CD14-positive monocyte (primary cell): ENCODE results near the gene DHFR. TPM values are rescaled to one million over a fixed set of nuclear protein-coding genes. Genes with fewer than 3 reads are reported as not detected.

Experiments
- DNase-seq, 3 donors: peaks; one replicate each; pipeline ENCODE4 v3.0.0-alpha.2; 2011 to 2022
- H2AFZ ChIP-seq: 2 replicates; pipeline ENCODE4 v1.6.0; 2012; ENCODE audit warnings: mild to moderate bottlenecking, low read depth, low read length, inconsistent platforms; ENCODE audit not compliant: insufficient read depth, poor library complexity, severe bottlenecking
- H3K27ac ChIP-seq, 2 donors: 1 replicate in 1 of 2; 2 replicates in 1 of 2; pipeline ENCODE4 v1.5.1; 2012 to 2013; ENCODE audit warnings: low read length in 2 of 2, control low read depth in 1 of 2, inconsistent platforms in 1 of 2, low read depth in 1 of 2, mild to moderate bottlenecking in 1 of 2
- H3K27me3 ChIP-seq, 2 donors: one replicate each; pipeline versions ENCODE4 v1.6.0 to v1.6.1; 2011 to 2013; ENCODE audit warnings: low read length in 2 of 2; ENCODE audit not compliant: control insufficient read depth in 2 of 2, insufficient read depth in 2 of 2
- H3K36me3 ChIP-seq, 2 donors: replicated peaks in 1 of 2; 1 replicate in 1 of 2; 2 replicates in 1 of 2; pipeline versions ENCODE4 v1.5.1 to v1.6.1; 2012 to 2013; ENCODE audit warnings: low read length in 2 of 2, control low read depth in 1 of 2, inconsistent platforms in 1 of 2, mild to moderate bottlenecking in 1 of 2; ENCODE audit not compliant: insufficient read depth in 2 of 2, control insufficient read depth in 1 of 2
- H3K4me1 ChIP-seq, 2 donors: 1 replicate in 1 of 2; 2 replicates in 1 of 2; pipeline versions ENCODE4 v1.5.1 to v1.6.1; 2012 to 2013; ENCODE audit warnings: low read length in 2 of 2, control low read depth in 1 of 2, inconsistent platforms in 1 of 2, mild to moderate bottlenecking in 1 of 2, moderate library complexity in 1 of 2; ENCODE audit not compliant: insufficient read depth in 2 of 2, control insufficient read depth in 1 of 2
- H3K4me2 ChIP-seq: replicated peaks from 2 replicates; pipeline ENCODE3; 2012; ENCODE audit warnings: low read length, moderate library complexity, mild to moderate bottlenecking; ENCODE audit not compliant: poor library complexity, severe bottlenecking; ENCODE audit errors: extremely low read depth
- H3K4me3 ChIP-seq, 3 experiments: fragments of 200-600 bp in 1 of 3; sonication (generic) in 1 of 3; replicated peaks in 1 of 3; 1 replicate in 2 of 3; 2 replicates in 1 of 3; pipeline ENCODE4 v1.5.1; 2011 to 2013; ENCODE audit warnings: low read length in 3 of 3, mild to moderate bottlenecking in 3 of 3, control low read depth in 2 of 3, low read depth in 2 of 3, inconsistent platforms in 1 of 3, moderate library complexity in 1 of 3
- H3K79me2 ChIP-seq: 2 replicates; pipeline ENCODE4 v1.6.0; 2012; ENCODE audit warnings: mild to moderate bottlenecking, control low read depth, inconsistent platforms, low read length, moderate library complexity; ENCODE audit not compliant: insufficient read depth
- H3K9ac ChIP-seq: 2 replicates; pipeline ENCODE4 v1.6.0; 2017; ENCODE audit warnings: low read length, mild to moderate bottlenecking; ENCODE audit not compliant: insufficient read depth, poor library complexity, severe bottlenecking
- H3K9me3 ChIP-seq, 2 donors: replicated peaks in 1 of 2; 1 replicate in 1 of 2; 2 replicates in 1 of 2; pipeline versions ENCODE4 v1.5.1 to v1.6.1; 2012 to 2013; ENCODE audit warnings: low read length in 2 of 2, control low read depth in 1 of 2; ENCODE audit not compliant: control insufficient read depth in 1 of 2, insufficient read depth in 1 of 2
- H4K20me1 ChIP-seq: 2 replicates; pipeline ENCODE4 v1.6.0; 2012; ENCODE audit warnings: mild to moderate bottlenecking, low read length, control low read depth, moderate library complexity; ENCODE audit not compliant: insufficient read depth
- H3K27ac Mint-ChIP-seq, 7 donors: one replicate each; pipeline ENCODE4 v1.8.0; 2020; ENCODE audit warnings: mild to moderate bottlenecking in 7 of 7, mixed read lengths in 7 of 7, moderate library complexity in 6 of 7, inconsistent platforms in 2 of 7
- H3K27me3 Mint-ChIP-seq, 3 donors: one replicate each; pipeline ENCODE4 v1.8.0; 2021 to 2022; ENCODE audit warnings: low read depth in 3 of 3, mild to moderate bottlenecking in 3 of 3, mixed read lengths in 3 of 3, moderate library complexity in 3 of 3, inconsistent platforms in 1 of 3
- H3K36me3 Mint-ChIP-seq, 2 donors: one replicate each; pipeline ENCODE4 v1.8.0; 2020; ENCODE audit warnings: mixed read lengths in 2 of 2, inconsistent platforms in 1 of 2, mild to moderate bottlenecking in 1 of 2
- H3K4me1 Mint-ChIP-seq: one replicate; pipeline ENCODE4 v1.8.0; 2020; ENCODE audit warnings: mild to moderate bottlenecking, mixed read lengths
- H3K4me3 Mint-ChIP-seq, 2 donors: one replicate each; pipeline ENCODE4 v1.8.0; 2020; ENCODE audit warnings: mild to moderate bottlenecking in 2 of 2, mixed read lengths in 2 of 2, moderate library complexity in 1 of 2
- H3K9me3 Mint-ChIP-seq, 7 donors: one replicate each; pipeline ENCODE4 v1.8.0; 2020 to 2022; ENCODE audit warnings: mixed read lengths in 7 of 7, mild to moderate bottlenecking in 6 of 7, moderate library complexity in 6 of 7, inconsistent platforms in 2 of 7
- WGBS: methylation state at CpG from one replicate; pipeline ENCODE4 v1.1.5; 2013; ENCODE audit warnings: missing lambda C conversion rate; ENCODE audit not compliant: insufficient coverage; 5-methylcytosine and 5-hydroxymethylcytosine counted together
- intact Hi-C, 2 donors: fragments of 100-400 bp; cut with micrococcal nuclease; formaldehyde crosslinking; loops; one replicate each; pipeline versions ENCODE4 v1.15.0 to v1.15.1; 2023
- polyA plus RNA-seq, 3 donors: library from polyadenylated mRNA; depleted of rRNA in 1 of 3; unstranded in 2 of 3; stranded (reverse) in 1 of 3; fragments of 300-500 nt in 2 of 3; fragments of >200 nt in 1 of 3; fragmentation: Illumina TruSeq in 2 of 3; gene quantifications; 1 replicate in 2 of 3; 2 replicates in 1 of 3; pipeline ENCODE4 v1.2.3, GENCODE V29; 2012 to 2021
- TF ChIP-seq, protein P1 (sequence below): fragments of 200-600 bp; IDR thresholded peaks from one replicate; pipeline ENCODE4 v1.8.0; 2022; ENCODE audit warnings: antibody characterized with exemption, mild to moderate bottlenecking

DHFR gene
- polyA plus RNA-seq, 3 donors, result 0.75 to 2.9 (median 1.1) TPM

DNA sequence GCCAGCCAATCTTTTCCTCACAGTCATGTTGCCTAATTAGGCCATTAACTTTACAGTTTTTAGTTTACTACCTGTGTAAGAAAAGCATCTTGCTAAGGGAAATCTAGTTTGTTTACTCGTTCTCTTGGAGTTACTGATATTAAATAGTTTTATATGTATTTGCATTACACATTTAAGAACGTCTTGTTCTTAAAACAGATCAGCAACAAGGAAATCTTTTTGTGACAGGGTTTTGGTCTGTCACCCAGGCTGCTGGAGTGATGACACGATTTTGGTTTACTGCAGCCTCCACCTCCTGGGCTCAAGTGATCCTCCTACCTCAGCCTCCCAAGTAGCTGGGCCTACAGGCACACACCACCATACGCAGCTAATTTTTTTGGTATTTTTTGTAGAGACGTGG is 29.6 kb downstream of the DHFR start:
- H3K36me3 Mint-ChIP-seq, result peaks cover 8 to 13% of the 10 kb centered on the region in 2 donors
- peaks cover under 1 to 8% (median 6%) of the 10 kb centered on the region in 7 donors for H3K9me3 Mint-ChIP-seq
- H3K4me1 Mint-ChIP-seq, result peaks cover 45% of the 10 kb centered on the region

DNA sequence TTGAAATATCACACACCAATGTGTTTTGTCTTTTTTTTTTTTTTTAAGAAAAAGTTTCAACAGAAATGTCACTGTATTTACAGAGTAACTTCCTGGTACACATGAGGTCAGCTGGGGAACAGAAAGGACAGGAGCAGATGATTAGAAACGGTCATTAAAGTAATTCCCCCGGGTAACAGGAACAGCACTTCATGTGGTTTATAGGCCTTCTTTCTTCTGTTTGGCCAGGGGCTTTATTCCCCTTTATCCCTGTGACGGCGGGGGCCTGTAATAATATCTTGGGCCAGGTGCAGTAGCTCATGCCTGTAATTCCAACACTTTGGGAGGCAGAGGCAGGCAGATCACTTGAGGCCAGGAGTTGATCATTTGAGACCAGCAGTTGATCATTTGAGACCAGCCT is 30.8 kb downstream of the DHFR start:
- Histone ChIP-seq H3K9me3 (no peaks in the 10 kb centered on the region), H3K27me3 (no peaks in the 10 kb centered on the region), H3K79me2 (no peaks in the 10 kb centered on the region), H3K4me1 (peaks cover 41 to 55% of the 10 kb centered on the region in 2 donors), H3K27ac (peak overlapping the region; percentile 64 to 77), H4K20me1 (no peaks in the 10 kb centered on the region), H3K36me3 (no peaks in the 10 kb centered on the region), H3K4me3 (no peak overlapping the region), H3K4me2 (peak overlapping the region; percentile 33), H3K9ac (no peak overlapping the region), H2AFZ (peak overlapping the region; percentile 56)
- Mint-ChIP-seq H3K4me3 (no peak overlapping the region), H3K36me3 (peaks cover 11 to 13% of the 10 kb centered on the region in 2 donors), H3K27me3 (peaks cover 0 to 3% (median 0%) of the 10 kb centered on the region in 3 donors), H3K4me1 (peaks cover 36% of the 10 kb centered on the region), H3K9me3 (peaks cover 0 to 8% (median 6%) of the 10 kb centered on the region in 7 donors), H3K27ac (peak overlapping the region; percentile 35 to 89 (median 68))
- intact Hi-C loops, result no loop called here
- TF ChIP-seq, protein P1, sequence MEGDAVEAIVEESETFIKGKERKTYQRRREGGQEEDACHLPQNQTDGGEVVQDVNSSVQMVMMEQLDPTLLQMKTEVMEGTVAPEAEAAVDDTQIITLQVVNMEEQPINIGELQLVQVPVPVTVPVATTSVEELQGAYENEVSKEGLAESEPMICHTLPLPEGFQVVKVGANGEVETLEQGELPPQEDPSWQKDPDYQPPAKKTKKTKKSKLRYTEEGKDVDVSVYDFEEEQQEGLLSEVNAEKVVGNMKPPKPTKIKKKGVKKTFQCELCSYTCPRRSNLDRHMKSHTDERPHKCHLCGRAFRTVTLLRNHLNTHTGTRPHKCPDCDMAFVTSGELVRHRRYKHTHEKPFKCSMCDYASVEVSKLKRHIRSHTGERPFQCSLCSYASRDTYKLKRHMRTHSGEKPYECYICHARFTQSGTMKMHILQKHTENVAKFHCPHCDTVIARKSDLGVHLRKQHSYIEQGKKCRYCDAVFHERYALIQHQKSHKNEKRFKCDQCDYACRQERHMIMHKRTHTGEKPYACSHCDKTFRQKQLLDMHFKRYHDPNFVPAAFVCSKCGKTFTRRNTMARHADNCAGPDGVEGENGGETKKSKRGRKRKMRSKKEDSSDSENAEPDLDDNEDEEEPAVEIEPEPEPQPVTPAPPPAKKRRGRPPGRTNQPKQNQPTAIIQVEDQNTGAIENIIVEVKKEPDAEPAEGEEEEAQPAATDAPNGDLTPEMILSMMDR, result no peak
- 27% methylated on average over 4 of the region's 4 CpGs for WGBS
- DNase-seq, result peak in 2 of 3 donors; percentile 25 to 30

More for the DNA sequence above, 29.6 kb downstream of the DHFR start:
- H3K36me3 ChIP-seq, result no peaks in the 10 kb centered on the region
- Mint-ChIP-seq H3K27ac (no peak overlapping the region), H3K27me3 (peaks cover 0 to 3% (median 0%) of the 10 kb centered on the region in 3 donors), H3K4me3 (no peak overlapping the region)
- intact Hi-C loops, result no loop called here
- DNase-seq, result no peak
- no peak overlapping the region for H3K4me2 ChIP-seq
- H3K9ac ChIP-seq, result no peak overlapping the region
- peaks cover 0 to under 1% of the 10 kb centered on the region in 2 donors for H3K9me3 ChIP-seq
- TF ChIP-seq, protein P1, result no peak
- H3K4me3 ChIP-seq, result no peak overlapping the region
- no peak overlapping the region for H2AFZ ChIP-seq
- WGBS, result no CpG with 5 or more reads among the region's 5 CpGs
- H4K20me1 ChIP-seq, result no peaks in the 10 kb centered on the region
- peaks cover 49 to 61% of the 10 kb centered on the region in 2 donors for H3K4me1 ChIP-seq
- H3K27me3 ChIP-seq, result no peaks in the 10 kb centered on the region
- no peaks in the 10 kb centered on the region for H3K79me2 ChIP-seq
- no peak overlapping the region for H3K27ac ChIP-seq
